K562 (cell line): ENCODE results near the gene FNDC11. TPM values are rescaled to one million over a fixed set of nuclear protein-coding genes. Genes with fewer than 3 reads are reported as not detected.
A peak's percentile ranks its signal among the peaks of the same experiment; 100 is the strongest.

Experiments
- BHLHE40 ChIP-seq: IDR thresholded peaks from 2 replicates; pipeline ENCODE4 v1.6.1; 2011; ENCODE audit warnings: low read length, improper control_type of control experiment
- CBX1 ChIP-seq: sonication (generic); IDR thresholded peaks from 2 replicates; pipeline ENCODE4 v1.6.1; 2016; ENCODE audit warnings: antibody characterized with exemption, low read depth, mild to moderate bottlenecking
- EHMT2 ChIP-seq: fragments of 450-650 bp; IDR thresholded peaks from 2 replicates; pipeline ENCODE4 v1.6.1; 2018; ENCODE audit warnings: antibody characterized with exemption
- GATA2 ChIP-seq: sonication (generic); formaldehyde crosslinking; IDR thresholded peaks from 2 replicates; pipeline ENCODE4 v1.4.0; 2020; ENCODE audit warnings: mild to moderate bottlenecking, missing genetic modification reagents
- ILK ChIP-seq: fragments of 450-650 bp; IDR thresholded peaks from 2 replicates; pipeline ENCODE4 v1.6.1; 2016; ENCODE audit warnings: missing genetic modification characterization, low read depth, mild to moderate bottlenecking, missing compliant biosample characterization, moderate library complexity, borderline replicate concordance
- MEF2A ChIP-seq: IDR thresholded peaks from 2 replicates; pipeline ENCODE4 v1.6.1; 2011; ENCODE audit warnings: low read depth, mild to moderate bottlenecking, low read length, moderate library complexity; ENCODE audit not compliant: control insufficient read depth
- MXI1 ChIP-seq: IDR thresholded peaks from 2 replicates; pipeline ENCODE4 v1.6.1; 2011; ENCODE audit warnings: low read depth, mild to moderate bottlenecking, improper control_type of control experiment, low read length
- NFXL1 ChIP-seq: fragments of 450-650 bp; formaldehyde crosslinking; IDR thresholded peaks from 2 replicates; pipeline ENCODE4 v1.4.0; 2021; ENCODE audit warnings: mild to moderate bottlenecking
- PHF20 ChIP-seq: fragments of 450-650 bp; IDR thresholded peaks from 2 replicates; pipeline ENCODE4 v1.6.1; 2018; ENCODE audit not compliant: partially characterized antibody
- RNF2 ChIP-seq: sonication (generic); IDR thresholded peaks from 2 replicates; pipeline ENCODE4 v1.6.1; 2016
- RUNX1 ChIP-seq: sonication (generic); IDR thresholded peaks from 2 replicates; pipeline ENCODE4 v1.6.1; 2016; ENCODE audit warnings: antibody characterized with exemption, low read depth
- WHSC1 ChIP-seq: IDR thresholded peaks from one replicate; pipeline ENCODE4 v1.6.1; 2012; ENCODE audit warnings: low read length, control low read depth, inconsistent platforms
- XRCC5 ChIP-seq: fragments of 200-400 bp; formaldehyde crosslinking; IDR thresholded peaks from 2 replicates; pipeline ENCODE4 v1.6.1; 2017; ENCODE audit warnings: low read depth, mild to moderate bottlenecking, low read length
- YBX1 ChIP-seq: fragments of 450-650 bp; IDR thresholded peaks from 2 replicates; pipeline ENCODE4 v1.7.1; 2016; ENCODE audit warnings: mild to moderate bottlenecking
- ZNF212 ChIP-seq: fragments of 450-650 bp; formaldehyde crosslinking; IDR thresholded peaks from 2 replicates; pipeline ENCODE4 v1.4.0; 2020; ENCODE audit warnings: mild to moderate bottlenecking
- ZNF589 ChIP-seq: fragments of 200-800 bp; sonication (Bioruptor generic); IDR thresholded peaks from 2 replicates; pipeline ENCODE4 v1.6.1; 2016; ENCODE audit warnings: low read depth, missing genetic modification characterization, missing compliant biosample characterization
- ZNF707 ChIP-seq: fragments of 250-450 bp; sonication (Bioruptor Pico); conservative IDR thresholded peaks from 2 replicates; pipeline ENCODE4 v1.8.0; 2022; ENCODE audit warnings: inconsistent platforms, mild to moderate bottlenecking, moderate library complexity
- polyA plus RNA-seq, 8 experiments: library from polyadenylated mRNA; depleted of rRNA in 4 of 8; stranded (reverse) in 5 of 8; unstranded in 3 of 8; fragments of >200 nt; fragmentation: Nextera tagmentation in 2 of 8; fragmentation: Illumina TruSeq in 1 of 8; extraction: Ambion mirVana in 2 of 8; extraction: Trizol in 1 of 8; gene quantifications; 2 replicates each; pipeline versions ENCODE4 v1.2.1 to v1.2.3, GENCODE V29; 2011 to 2014; ENCODE audit warnings: inconsistent platforms in 1 of 8, missing spikeins in 1 of 8
- total RNA-seq, 7 experiments: library from RNA; depleted of rRNA in 6 of 7; stranded (reverse); fragments of >200 nt in 6 of 7; fragmentation: Illumina TruSeq in 2 of 7; extraction: Trizol in 2 of 7; gene quantifications; 2 replicates each; pipeline versions ENCODE4 v1.2.1 to v1.2.3, GENCODE V29; 2011 to 2021; ENCODE audit warnings: low replicate concordance in 1 of 7
- TF ChIP-seq, protein P1 (sequence below): sonication (generic); formaldehyde crosslinking; IDR thresholded peaks from 2 replicates; pipeline ENCODE4 v1.8.0; 2023; ENCODE audit warnings: mild to moderate bottlenecking, missing genetic modification reagents
- TF ChIP-seq, protein P2 (sequence below): fragments of 450-650 bp; IDR thresholded peaks from 2 replicates; pipeline ENCODE4 v1.6.1; 2016; ENCODE audit warnings: low read depth
- TF ChIP-seq, protein P3 (sequence below): fragments of 450-650 bp; IDR thresholded peaks from 2 replicates; pipeline ENCODE4 v1.6.1; 2016; ENCODE audit warnings: antibody characterized with exemption

FNDC11 gene
- total and polyA plus RNA-seq, 9 of the 15 experiments (the other 6 are each of a cell fraction or from before 2014, with no cell fraction given), result 0.08 to 2.3 (median 0.64) TPM; not detected in 2

DNA sequence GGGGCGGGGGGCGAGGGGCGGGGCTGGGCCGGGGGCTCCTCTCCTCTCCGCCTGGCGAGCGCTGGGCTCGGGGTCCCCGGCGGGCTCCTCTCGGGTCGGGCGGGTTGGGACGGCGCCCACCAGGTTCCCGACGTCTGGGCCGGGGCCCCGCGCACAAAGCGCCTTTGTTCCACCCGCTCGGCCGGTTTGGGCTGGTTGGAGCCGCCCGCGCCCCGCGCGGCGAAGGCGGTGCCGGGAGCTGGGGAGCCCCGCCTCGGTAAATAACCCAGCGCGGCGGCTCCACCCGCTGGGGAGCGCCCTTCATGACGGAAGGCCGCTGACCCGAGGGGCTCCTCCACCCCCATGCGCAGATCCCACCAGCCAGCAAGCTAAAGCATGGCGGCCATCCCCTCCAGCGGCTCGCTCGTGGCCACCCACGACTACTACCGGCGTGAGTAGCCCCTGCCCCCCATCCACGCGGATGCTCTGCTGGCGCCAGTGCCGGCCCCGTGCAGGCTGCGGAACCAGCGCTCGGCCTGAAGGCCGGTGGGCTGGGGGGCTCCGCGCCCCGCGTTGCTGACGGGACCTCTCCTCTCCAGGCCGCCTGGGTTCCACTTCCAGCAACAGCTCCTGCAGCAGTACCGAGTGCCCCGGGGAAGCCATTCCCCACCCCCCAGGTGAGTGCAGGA lies 32.9 kb upstream of the FNDC11 start (continued):
- no peak for TF ChIP-seq YBX1
- TF ChIP-seq, protein P1, sequence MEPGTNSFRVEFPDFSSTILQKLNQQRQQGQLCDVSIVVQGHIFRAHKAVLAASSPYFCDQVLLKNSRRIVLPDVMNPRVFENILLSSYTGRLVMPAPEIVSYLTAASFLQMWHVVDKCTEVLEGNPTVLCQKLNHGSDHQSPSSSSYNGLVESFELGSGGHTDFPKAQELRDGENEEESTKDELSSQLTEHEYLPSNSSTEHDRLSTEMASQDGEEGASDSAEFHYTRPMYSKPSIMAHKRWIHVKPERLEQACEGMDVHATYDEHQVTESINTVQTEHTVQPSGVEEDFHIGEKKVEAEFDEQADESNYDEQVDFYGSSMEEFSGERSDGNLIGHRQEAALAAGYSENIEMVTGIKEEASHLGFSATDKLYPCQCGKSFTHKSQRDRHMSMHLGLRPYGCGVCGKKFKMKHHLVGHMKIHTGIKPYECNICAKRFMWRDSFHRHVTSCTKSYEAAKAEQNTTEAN (CRISPR knock-in tag), result no peak
- no peak for TF ChIP-seq MEF2A
- TF ChIP-seq WHSC1, result no peak
- TF ChIP-seq RNF2, result no peak
- TF ChIP-seq EHMT2, result no peak
- TF ChIP-seq ZNF589 (CRISPR knock-in tag), result no peak
- peak; percentile 72; the same call in 1 of the 2 replicates for TF ChIP-seq MXI1
- TF ChIP-seq ILK (tag), result no peak
- TF ChIP-seq ZNF212 (CRISPR knock-in tag), result no peak
- TF ChIP-seq GATA2 (CRISPR knock-in tag), result no peak
- no peak for TF ChIP-seq ZNF707 (CRISPR knock-in tag)
- TF ChIP-seq PHF20, result peak; percentile 44
- no peak for TF ChIP-seq NFXL1 (CRISPR knock-in tag)
- TF ChIP-seq CBX1, result 0 out of 2 replicates have a peak, but pooled peaks have one; percentile 21
- TF ChIP-seq XRCC5, result no peak
- TF ChIP-seq, protein P2, sequence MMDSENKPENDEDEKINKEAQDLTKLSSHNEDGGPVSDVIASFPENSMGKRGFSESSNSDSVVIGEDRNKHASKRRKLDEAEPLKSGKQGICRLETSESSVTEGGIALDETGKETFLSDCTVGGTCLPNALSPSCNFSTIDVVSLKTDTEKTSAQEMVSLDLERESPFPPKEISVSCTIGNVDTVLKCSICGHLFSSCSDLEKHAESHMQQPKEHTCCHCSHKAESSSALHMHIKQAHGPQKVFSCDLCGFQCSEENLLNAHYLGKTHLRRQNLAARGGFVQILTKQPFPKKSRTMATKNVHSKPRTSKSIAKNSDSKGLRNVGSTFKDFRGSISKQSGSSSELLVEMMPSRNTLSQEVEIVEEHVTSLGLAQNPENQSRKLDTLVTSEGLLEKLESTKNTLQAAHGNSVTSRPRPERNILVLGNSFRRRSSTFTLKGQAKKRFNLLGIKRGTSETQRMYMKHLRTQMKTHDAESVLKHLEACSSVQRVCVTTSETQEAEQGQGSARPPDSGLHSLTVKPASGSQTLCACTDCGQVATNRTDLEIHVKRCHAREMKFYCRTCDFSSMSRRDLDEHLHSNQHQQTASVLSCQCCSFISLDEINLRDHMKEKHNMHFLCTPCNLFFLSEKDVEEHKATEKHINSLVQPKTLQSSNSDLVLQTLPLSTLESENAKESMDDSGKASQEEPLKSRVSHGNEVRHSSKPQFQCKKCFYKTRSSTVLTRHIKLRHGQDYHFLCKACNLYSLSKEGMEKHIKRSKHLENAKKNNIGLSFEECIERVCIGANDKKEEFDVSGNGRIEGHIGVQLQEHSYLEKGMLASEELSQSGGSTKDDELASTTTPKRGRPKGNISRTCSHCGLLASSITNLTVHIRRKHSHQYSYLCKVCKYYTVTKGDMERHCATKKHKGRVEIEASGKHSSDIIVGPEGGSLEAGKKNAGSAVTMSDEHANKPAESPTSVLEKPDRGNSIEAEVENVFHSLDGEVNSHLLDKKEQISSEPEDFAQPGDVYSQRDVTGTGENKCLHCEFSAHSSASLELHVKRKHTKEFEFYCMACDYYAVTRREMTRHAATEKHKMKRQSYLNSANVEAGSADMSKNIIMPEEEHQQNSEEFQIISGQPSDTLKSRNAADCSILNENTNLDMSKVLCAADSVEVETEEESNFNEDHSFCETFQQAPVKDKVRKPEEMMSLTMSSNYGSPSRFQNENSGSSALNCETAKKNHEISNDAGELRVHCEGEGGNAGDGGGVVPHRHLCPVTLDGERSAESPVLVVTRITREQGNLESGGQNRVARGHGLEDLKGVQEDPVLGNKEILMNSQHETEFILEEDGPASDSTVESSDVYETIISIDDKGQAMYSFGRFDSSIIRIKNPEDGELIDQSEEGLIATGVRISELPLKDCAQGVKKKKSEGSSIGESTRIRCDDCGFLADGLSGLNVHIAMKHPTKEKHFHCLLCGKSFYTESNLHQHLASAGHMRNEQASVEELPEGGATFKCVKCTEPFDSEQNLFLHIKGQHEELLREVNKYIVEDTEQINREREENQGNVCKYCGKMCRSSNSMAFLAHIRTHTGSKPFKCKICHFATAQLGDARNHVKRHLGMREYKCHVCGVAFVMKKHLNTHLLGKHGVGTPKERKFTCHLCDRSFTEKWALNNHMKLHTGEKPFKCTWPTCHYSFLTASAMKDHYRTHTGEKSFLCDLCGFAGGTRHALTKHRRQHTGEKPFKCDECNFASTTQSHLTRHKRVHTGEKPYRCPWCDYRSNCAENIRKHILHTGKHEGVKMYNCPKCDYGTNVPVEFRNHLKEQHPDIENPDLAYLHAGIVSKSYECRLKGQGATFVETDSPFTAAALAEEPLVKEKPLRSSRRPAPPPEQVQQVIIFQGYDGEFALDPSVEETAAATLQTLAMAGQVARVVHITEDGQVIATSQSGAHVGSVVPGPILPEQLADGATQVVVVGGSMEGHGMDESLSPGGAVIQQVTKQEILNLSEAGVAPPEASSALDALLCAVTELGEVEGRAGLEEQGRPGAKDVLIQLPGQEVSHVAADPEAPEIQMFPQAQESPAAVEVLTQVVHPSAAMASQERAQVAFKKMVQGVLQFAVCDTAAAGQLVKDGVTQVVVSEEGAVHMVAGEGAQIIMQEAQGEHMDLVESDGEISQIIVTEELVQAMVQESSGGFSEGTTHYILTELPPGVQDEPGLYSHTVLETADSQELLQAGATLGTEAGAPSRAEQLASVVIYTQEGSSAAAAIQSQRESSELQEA, result no peak
- no peak for TF ChIP-seq BHLHE40
- TF ChIP-seq, protein P3, sequence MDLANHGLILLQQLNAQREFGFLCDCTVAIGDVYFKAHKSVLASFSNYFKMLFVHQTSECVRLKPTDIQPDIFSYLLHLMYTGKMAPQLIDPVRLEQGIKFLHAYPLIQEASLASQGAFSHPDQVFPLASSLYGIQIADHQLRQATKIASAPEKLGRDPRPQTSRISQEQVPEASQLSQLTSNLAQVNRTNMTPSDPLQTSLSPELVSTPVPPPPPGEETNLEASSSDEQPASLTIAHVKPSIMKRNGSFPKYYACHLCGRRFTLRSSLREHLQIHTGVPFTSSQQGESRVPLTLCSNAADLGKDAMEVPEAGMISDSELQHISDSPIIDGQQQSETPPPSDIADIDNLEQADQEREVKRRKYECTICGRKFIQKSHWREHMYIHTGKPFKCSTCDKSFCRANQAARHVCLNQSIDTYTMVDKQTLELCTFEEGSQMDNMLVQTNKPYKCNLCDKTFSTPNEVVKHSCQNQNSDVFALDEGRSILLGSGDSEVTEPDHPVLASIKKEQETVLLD, result no peak
- TF ChIP-seq RUNX1, result no peak
